Neural progenitor cell (in vitro differentiated cells): ENCODE results near the gene FRS2.

Source experiments
- EZH2 ChIP-seq: fragments of 200-600 bp; sonication (generic); IDR thresholded peaks from 2 replicates; pipeline ENCODE4 v1.6.1; 2017; ENCODE audit warnings: antibody characterized with exemption, mild to moderate bottlenecking, moderate library complexity
- TF ChIP-seq, protein P1 (sequence below): fragments of 200-600 bp; sonication (generic); IDR thresholded peaks from 2 replicates; pipeline ENCODE4 v1.5.1; 2017; ENCODE audit warnings: antibody characterized with exemption, mild to moderate bottlenecking

DNA sequence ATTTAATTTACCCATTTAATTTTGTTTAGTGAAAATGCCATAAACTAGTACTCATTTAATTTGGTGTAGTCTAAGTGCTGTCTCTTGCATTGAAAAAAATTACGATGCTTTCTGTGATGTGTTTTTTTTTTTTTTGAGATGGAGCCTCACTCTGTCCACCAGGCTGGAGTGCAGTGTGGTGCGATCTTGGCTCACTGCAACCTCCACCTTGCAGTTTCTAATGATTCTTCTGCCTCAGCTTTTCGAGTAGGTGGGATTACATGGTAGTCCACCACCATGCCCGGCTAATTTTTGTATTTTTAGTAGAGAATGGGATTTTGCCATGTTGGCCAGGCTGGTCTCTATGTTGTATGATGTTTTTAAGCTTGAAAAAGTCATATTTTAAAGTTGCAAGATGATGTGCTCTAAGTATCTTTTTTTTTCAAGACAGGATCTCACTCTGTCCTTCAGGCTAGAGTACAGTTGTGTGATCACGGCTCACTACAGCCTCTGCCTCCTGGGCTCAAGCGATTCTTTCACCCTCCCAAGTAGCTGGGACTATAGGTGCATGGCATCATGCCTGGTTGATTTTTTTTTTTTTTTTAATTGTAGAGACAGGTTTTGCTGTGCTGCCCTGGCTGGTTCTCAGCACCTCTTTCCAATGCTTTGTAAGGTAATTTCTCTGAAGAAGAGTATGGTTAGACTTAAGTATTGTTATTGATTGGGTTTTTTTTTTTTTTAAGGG, 131.9 kb downstream of the FRS2 start:
- no peak for TF ChIP-seq EZH2
- TF ChIP-seq, protein P1, sequence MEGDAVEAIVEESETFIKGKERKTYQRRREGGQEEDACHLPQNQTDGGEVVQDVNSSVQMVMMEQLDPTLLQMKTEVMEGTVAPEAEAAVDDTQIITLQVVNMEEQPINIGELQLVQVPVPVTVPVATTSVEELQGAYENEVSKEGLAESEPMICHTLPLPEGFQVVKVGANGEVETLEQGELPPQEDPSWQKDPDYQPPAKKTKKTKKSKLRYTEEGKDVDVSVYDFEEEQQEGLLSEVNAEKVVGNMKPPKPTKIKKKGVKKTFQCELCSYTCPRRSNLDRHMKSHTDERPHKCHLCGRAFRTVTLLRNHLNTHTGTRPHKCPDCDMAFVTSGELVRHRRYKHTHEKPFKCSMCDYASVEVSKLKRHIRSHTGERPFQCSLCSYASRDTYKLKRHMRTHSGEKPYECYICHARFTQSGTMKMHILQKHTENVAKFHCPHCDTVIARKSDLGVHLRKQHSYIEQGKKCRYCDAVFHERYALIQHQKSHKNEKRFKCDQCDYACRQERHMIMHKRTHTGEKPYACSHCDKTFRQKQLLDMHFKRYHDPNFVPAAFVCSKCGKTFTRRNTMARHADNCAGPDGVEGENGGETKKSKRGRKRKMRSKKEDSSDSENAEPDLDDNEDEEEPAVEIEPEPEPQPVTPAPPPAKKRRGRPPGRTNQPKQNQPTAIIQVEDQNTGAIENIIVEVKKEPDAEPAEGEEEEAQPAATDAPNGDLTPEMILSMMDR, result no peak
